Endothelial cell of umbilical vein (primary cell): ENCODE data around the gene SEMA5A.

Experiments used
- EZH2 ChIP-seq: IDR thresholded peaks from 2 replicates; pipeline ENCODE4 v1.6.1; 2012; ENCODE audit warnings: borderline replicate concordance, low read depth, mild to moderate bottlenecking, moderate library complexity, low read length, inconsistent platforms; ENCODE audit not compliant: severe bottlenecking
- POLR2AphosphoS5 ChIP-seq: IDR thresholded peaks from 2 replicates; pipeline ENCODE4 v1.6.1; 2012; ENCODE audit warnings: low read depth, mild to moderate bottlenecking, control low read depth, low read length, moderate library complexity; ENCODE audit not compliant: insufficient read depth

GRCh38 chr5:9103290-9103689, 442.6 kb downstream of the SEMA5A start:
- TF ChIP-seq POLR2AphosphoS5, result no peak
- no peak for TF ChIP-seq EZH2
